ENCODE results near the gene MCC.

GRCh38 chr5:113031557-113031956 lies 456.7 kb downstream of the MCC start:
- TF ChIP-seq POLR2A (IDR thresholded peaks at IDR 0.05), result no peak
- TF ChIP-seq, protein P1, sequence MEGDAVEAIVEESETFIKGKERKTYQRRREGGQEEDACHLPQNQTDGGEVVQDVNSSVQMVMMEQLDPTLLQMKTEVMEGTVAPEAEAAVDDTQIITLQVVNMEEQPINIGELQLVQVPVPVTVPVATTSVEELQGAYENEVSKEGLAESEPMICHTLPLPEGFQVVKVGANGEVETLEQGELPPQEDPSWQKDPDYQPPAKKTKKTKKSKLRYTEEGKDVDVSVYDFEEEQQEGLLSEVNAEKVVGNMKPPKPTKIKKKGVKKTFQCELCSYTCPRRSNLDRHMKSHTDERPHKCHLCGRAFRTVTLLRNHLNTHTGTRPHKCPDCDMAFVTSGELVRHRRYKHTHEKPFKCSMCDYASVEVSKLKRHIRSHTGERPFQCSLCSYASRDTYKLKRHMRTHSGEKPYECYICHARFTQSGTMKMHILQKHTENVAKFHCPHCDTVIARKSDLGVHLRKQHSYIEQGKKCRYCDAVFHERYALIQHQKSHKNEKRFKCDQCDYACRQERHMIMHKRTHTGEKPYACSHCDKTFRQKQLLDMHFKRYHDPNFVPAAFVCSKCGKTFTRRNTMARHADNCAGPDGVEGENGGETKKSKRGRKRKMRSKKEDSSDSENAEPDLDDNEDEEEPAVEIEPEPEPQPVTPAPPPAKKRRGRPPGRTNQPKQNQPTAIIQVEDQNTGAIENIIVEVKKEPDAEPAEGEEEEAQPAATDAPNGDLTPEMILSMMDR (IDR thresholded peaks at IDR 0.05), result no peak
